HepG2 (cell line): ENCODE results near the gene IRX3. TPM values are rescaled to one million over a fixed set of nuclear protein-coding genes. Genes with fewer than 3 reads are reported as not detected.

ENCODE experiments used
- CSRNP2 ChIP-seq: sonication (generic); formaldehyde crosslinking; conservative IDR thresholded peaks from 2 replicates; pipeline ENCODE4 v1.8.0; 2022; ENCODE audit warnings: low read depth, missing genetic modification reagents
- GABPB1 ChIP-seq: IDR thresholded peaks from 2 replicates; pipeline ENCODE4 v1.6.1; 2016; ENCODE audit warnings: mild to moderate bottlenecking, missing genetic modification reagents, moderate library complexity, missing compliant biosample characterization
- KAT2B ChIP-seq: fragments of 150-350 bp; IDR thresholded peaks from 2 replicates; pipeline ENCODE4 v1.6.1; 2014; ENCODE audit warnings: low read depth, low read length, borderline replicate concordance
- KAT7 ChIP-seq: IDR thresholded peaks from 2 replicates; pipeline ENCODE4 v1.6.1; 2018; ENCODE audit warnings: borderline replicate concordance, missing compliant biosample characterization
- MLXIP ChIP-seq: sonication (generic); formaldehyde crosslinking; IDR thresholded peaks from 2 replicates; pipeline ENCODE4 v1.9.0; 2021; ENCODE audit warnings: missing genetic modification reagents, borderline replicate concordance
- MXD4 ChIP-seq: IDR thresholded peaks from 2 replicates; pipeline ENCODE4 v1.6.1; 2016; ENCODE audit warnings: mild to moderate bottlenecking, missing biosample characterization, missing genetic modification reagents
- NRL ChIP-seq: sonication (generic); formaldehyde crosslinking; IDR thresholded peaks from 2 replicates; pipeline ENCODE4 v1.5.0; 2020; ENCODE audit warnings: missing genetic modification reagents, mild to moderate bottlenecking, moderate library complexity, borderline replicate concordance
- PBX2 ChIP-seq: IDR thresholded peaks from 2 replicates; pipeline ENCODE4 v1.6.1; 2016; ENCODE audit warnings: control low read depth
- PLRG1 ChIP-seq: fragments of 450-650 bp; conservative IDR thresholded peaks from 2 replicates; pipeline ENCODE4 v1.6.1; 2016
- RBFOX2 ChIP-seq: fragments of 200-400 bp; formaldehyde crosslinking; IDR thresholded peaks from 2 replicates; pipeline ENCODE4 v1.6.1; 2017; ENCODE audit warnings: low read depth, mild to moderate bottlenecking, low read length
- RBM22 ChIP-seq: fragments of 200-400 bp; formaldehyde crosslinking; optimal IDR thresholded peaks from 2 replicates; pipeline ENCODE3; 2017; ENCODE audit warnings: mild to moderate bottlenecking, low read length, moderate library complexity
- RFX3 ChIP-seq: IDR thresholded peaks from 2 replicates; pipeline ENCODE4 v1.6.1; 2016; ENCODE audit warnings: missing biosample characterization, missing genetic modification reagents
- SMARCC2 ChIP-seq: fragments of 450-650 bp; IDR thresholded peaks from 2 replicates; pipeline ENCODE4 v1.6.1; 2017; ENCODE audit warnings: antibody characterized with exemption, mild to moderate bottlenecking
- ZBTB42 ChIP-seq: sonication (generic); formaldehyde crosslinking; IDR thresholded peaks from 2 replicates; pipeline ENCODE4 v1.5.0; 2020; ENCODE audit warnings: mild to moderate bottlenecking, missing genetic modification reagents
- ZNF138 ChIP-seq: sonication (generic); formaldehyde crosslinking; IDR thresholded peaks from 2 replicates; pipeline ENCODE4 v1.5.0; 2020; ENCODE audit warnings: mild to moderate bottlenecking, low read depth, missing genetic modification reagents
- ZNF326 ChIP-seq: sonication (generic); formaldehyde crosslinking; IDR thresholded peaks from 2 replicates; pipeline ENCODE4 v1.4.0; 2020; ENCODE audit warnings: missing genetic modification reagents, borderline replicate concordance
- ZNF451 ChIP-seq: sonication (generic); formaldehyde crosslinking; IDR thresholded peaks from 2 replicates; pipeline ENCODE4 v1.5.0; 2020; ENCODE audit warnings: mild to moderate bottlenecking, missing genetic modification reagents
- ZNF512B ChIP-seq: sonication (generic); formaldehyde crosslinking; IDR thresholded peaks from 2 replicates; pipeline ENCODE4 v1.5.1; 2020; ENCODE audit warnings: missing genetic modification reagents, mild to moderate bottlenecking, borderline replicate concordance
- ZNF639 ChIP-seq: conservative IDR thresholded peaks from 2 replicates; pipeline ENCODE4 v1.6.1; 2018; ENCODE audit warnings: missing genetic modification reagents
- ZNF737 ChIP-seq: sonication (generic); formaldehyde crosslinking; IDR thresholded peaks from 2 replicates; pipeline ENCODE4 v1.5.0; 2020; ENCODE audit warnings: missing genetic modification reagents, mild to moderate bottlenecking, borderline replicate concordance
- ZNF850 ChIP-seq: sonication (generic); formaldehyde crosslinking; conservative IDR thresholded peaks from 2 replicates; pipeline ENCODE4 v1.9.0; 2021; ENCODE audit warnings: mild to moderate bottlenecking, missing genetic modification reagents
- polyA plus RNA-seq, 8 experiments: library from polyadenylated mRNA; depleted of rRNA in 3 of 8; stranded (reverse) in 7 of 8; unstranded in 1 of 8; fragments of >200 nt; fragmentation: Illumina TruSeq in 4 of 8; extraction: Trizol in 4 of 8; gene quantifications; 2 replicates each; pipeline versions ENCODE4 v1.2.1 to v1.2.3, GENCODE V29; 2011 to 2016; ENCODE audit warnings: low read depth in 4 of 8, missing spikeins in 1 of 8, mixed read lengths in 1 of 8; ENCODE audit not compliant: insufficient read depth in 1 of 8
- total RNA-seq, 5 experiments: library from RNA; depleted of rRNA; stranded (reverse); fragments of >200 nt; fragmentation: Illumina TruSeq; extraction: Trizol; gene quantifications; 2 replicates each; pipeline ENCODE4 v1.2.3, GENCODE V29; 2016; ENCODE audit warnings: low read depth in 1 of 5

The IRX3 gene
- total and polyA plus RNA-seq, 2 of the 13 experiments (the other 11 are each of a cell fraction or from before 2014, with no cell fraction given) = 9.2 to 16.4 TPM

GRCh38 chr16:54285414-54286089, 1.0 kb downstream of the IRX3 start (continued):
- TF ChIP-seq ZNF326 (CRISPR knock-in tag) (no peak), ZNF639 (CRISPR knock-in tag) (no peak), PBX2 (CRISPR knock-in tag) (no peak), RBFOX2 (peak; percentile 91), NRL (CRISPR knock-in tag) (peak; percentile 84), ZNF737 (CRISPR knock-in tag) (no peak), KAT2B (no peak), RFX3 (CRISPR knock-in tag) (no peak), ZBTB42 (CRISPR knock-in tag) (no peak), ZNF512B (CRISPR knock-in tag) (no peak), ZNF138 (CRISPR knock-in tag) (no peak), CSRNP2 (no peak), KAT7 (no peak; the same call in 1 of the 2 replicates), SMARCC2 (no peak), MLXIP (CRISPR knock-in tag) (no peak), GABPB1 (CRISPR knock-in tag) (peak; percentile 58), ZNF451 (CRISPR knock-in tag) (no peak), RBM22 (no peak), ZNF850 (CRISPR knock-in tag) (no peak), PLRG1 (no peak), MXD4 (CRISPR knock-in tag) (no peak)
